ENCODE measurements around the gene ANKRD7.

The ANKRD7 gene

GRCh38 chr7:118224521-118224920, at the start of gene ANKRD7:
ANKRD7 (plus strand) TSS chr7:118224704; CDS start chr7:118224831, 127 bp downstream.
- no peak for DNase-seq

GRCh38 chr7:118175740-118176139, 48.8 kb upstream of the ANKRD7 start:
- DNase-seq, result no peak

GRCh38 chr7:118179191-118179590, 45.3 kb upstream of the ANKRD7 start:
- no peak for DNase-seq

GRCh38 chr7:118182593-118183427, 41.7 kb upstream of the ANKRD7 start:
- no peak for DNase-seq

- no peak for DNase-seq
Observed at GRCh38 chr7:118183428-118183785, 41.1 kb upstream of the ANKRD7 start.

- peak; percentile 98 for DNase-seq
Observed at GRCh38 chr7:118183786-118184564, 40.5 kb upstream of the ANKRD7 start, which contains the start of gene LSM8. LSM8 (plus strand) TSS chr7:118184164; CDS start chr7:118184224, 60 bp downstream.

- DNase-seq, result no peak
Observed at GRCh38 chr7:118184565-118184940, 40.0 kb upstream of the ANKRD7 start.

- DNase-seq, result no peak
Observed at GRCh38 chr7:118185163-118185860, 39.2 kb upstream of the ANKRD7 start.

GRCh38 chr7:118186501-118186900, 38.0 kb upstream of the ANKRD7 start:
- DNase-seq, result no peak

- no peak for DNase-seq
Observed at GRCh38 chr7:118194571-118194970, 29.9 kb upstream of the ANKRD7 start.

GRCh38 chr7:118195837-118196474, 28.5 kb upstream of the ANKRD7 start:
- DNase-seq, result peak; percentile 68

GRCh38 chr7:118202061-118202460, 22.4 kb upstream of the ANKRD7 start:
- no peak for DNase-seq

- DNase-seq, result peak; percentile 21
Observed at GRCh38 chr7:118214051-118214832, 10.3 kb upstream of the ANKRD7 start.

GRCh38 chr7:118214833-118215182, 9.7 kb upstream of the ANKRD7 start:
- no peak for DNase-seq

GRCh38 chr7:118217210-118217619, 7.3 kb upstream of the ANKRD7 start:
- DNase-seq, result no peak

- DNase-seq, result no peak
Observed at GRCh38 chr7:118218413-118219156, 5.9 kb upstream of the ANKRD7 start.

GRCh38 chr7:118219157-118219512, 5.4 kb upstream of the ANKRD7 start:
- DNase-seq, result no peak

- DNase-seq, result no peak
Observed at GRCh38 chr7:118220583-118220982, 3.9 kb upstream of the ANKRD7 start.

- DNase-seq, result no peak
Observed at GRCh38 chr7:118222591-118222990, 1.9 kb upstream of the ANKRD7 start.

- DNase-seq, result no peak
Observed at GRCh38 chr7:118232837-118233236, 8.3 kb downstream of the ANKRD7 start.

- no peak for DNase-seq
Observed at GRCh38 chr7:118233799-118234198, 9.3 kb downstream of the ANKRD7 start.

- no peak for DNase-seq
Observed at GRCh38 chr7:118239014-118239413, 14.5 kb downstream of the ANKRD7 start.

All from NCI-H2029 (cell line).